Measurements from ENCODE around the gene EXD1.

EXD1 gene, protein sequence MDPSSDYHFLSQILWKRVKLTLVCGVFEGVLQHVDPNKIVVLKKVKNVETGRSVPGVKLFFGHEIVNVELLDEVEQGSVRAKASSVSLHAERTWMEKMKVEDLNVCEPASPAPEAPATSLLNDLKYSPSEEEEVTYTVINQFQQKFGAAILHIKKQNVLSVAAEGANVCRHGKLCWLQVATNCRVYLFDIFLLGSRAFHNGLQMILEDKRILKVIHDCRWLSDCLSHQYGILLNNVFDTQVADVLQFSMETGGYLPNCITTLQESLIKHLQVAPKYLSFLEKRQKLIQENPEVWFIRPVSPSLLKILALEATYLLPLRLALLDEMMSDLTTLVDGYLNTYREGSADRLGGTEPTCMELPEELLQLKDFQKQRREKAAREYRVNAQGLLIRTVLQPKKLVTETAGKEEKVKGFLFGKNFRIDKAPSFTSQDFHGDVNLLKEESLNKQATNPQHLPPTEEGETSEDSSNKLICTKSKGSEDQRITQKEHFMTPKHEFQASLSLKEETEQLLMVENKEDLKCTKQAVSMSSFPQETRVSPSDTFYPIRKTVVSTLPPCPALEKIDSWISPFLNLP

DNA sequence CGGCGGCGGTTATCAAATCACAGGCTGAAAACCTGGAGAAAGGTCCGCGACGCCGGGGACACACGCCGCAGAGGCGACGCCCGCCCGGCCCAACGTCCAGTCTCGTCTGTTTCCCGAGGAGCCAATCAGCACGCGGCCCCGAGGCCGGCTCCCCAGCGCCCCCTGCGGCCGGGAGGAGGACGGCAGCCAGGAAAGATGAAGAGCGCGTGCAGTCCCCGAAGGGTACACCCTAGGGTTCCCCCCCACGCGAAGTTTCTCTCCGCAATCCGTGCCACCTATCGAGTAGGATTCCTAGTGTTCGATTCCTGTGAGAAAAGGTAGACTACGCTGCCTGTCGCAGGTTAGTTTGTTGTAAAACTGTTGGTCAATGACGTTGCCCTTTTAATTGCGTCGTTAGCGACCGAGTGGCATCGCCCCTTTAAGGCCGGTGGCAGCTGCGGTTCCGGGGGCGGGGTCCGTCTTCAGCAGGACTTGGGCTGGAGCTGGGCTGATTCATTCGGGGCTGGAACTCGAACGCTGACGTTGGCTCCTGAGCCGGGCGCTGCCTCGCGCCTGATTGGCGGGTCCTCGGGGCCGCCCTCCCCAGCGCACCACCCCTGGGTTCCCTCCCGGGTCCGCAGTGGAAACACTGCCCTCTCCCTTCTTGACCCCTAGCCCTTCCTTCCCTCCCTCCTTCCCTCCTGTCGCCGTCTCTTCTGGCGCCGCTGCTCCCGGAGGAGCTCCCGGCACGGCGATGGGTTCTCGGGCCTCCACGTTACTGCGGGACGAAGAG lies at the start of gene EXD1, which contains the start of gene CHP1:
TSS of gene EXD1 (minus strand) at position 108 of the 772 bp plus-strand sequence. CDS start 4,182 bp downstream, outside the sequence.
TSS of gene CHP1 (plus strand) at position 619 of the 772 bp plus-strand sequence. CDS start at position 734, 115 bp downstream.
- intact Hi-C loops (cut with DNase I; ENCODE audit: low total_unique reads) = loop anchor here (2.0 to 5.0 kb wide), 2 partner anchors 54 to 186 kb away; partner anchors contain the start of gene RTF1
- H3K27ac ChIP-seq = peak within 1 kb of the TSS; percentile 85 to 92
- peak within 1 kb of the TSS; percentile 74 to 81 for H3K4me3 ChIP-seq
- no peaks in the 10 kb centered on the region for H3K27me3 ChIP-seq
- peak; percentile 97 to 99 for DNase-seq
- peaks cover 0 to 23% (median 8%) of the 10 kb centered on the region in 4 donors for H3K4me1 ChIP-seq
- no peaks in the 10 kb centered on the region for H3K36me3 ChIP-seq
- TF ChIP-seq, protein P1, sequence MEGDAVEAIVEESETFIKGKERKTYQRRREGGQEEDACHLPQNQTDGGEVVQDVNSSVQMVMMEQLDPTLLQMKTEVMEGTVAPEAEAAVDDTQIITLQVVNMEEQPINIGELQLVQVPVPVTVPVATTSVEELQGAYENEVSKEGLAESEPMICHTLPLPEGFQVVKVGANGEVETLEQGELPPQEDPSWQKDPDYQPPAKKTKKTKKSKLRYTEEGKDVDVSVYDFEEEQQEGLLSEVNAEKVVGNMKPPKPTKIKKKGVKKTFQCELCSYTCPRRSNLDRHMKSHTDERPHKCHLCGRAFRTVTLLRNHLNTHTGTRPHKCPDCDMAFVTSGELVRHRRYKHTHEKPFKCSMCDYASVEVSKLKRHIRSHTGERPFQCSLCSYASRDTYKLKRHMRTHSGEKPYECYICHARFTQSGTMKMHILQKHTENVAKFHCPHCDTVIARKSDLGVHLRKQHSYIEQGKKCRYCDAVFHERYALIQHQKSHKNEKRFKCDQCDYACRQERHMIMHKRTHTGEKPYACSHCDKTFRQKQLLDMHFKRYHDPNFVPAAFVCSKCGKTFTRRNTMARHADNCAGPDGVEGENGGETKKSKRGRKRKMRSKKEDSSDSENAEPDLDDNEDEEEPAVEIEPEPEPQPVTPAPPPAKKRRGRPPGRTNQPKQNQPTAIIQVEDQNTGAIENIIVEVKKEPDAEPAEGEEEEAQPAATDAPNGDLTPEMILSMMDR (IDR thresholded peaks at IDR 0.05) = peak; percentile 92 to 95
- H3K9me3 ChIP-seq = no peaks in the 10 kb centered on the region

DNA sequence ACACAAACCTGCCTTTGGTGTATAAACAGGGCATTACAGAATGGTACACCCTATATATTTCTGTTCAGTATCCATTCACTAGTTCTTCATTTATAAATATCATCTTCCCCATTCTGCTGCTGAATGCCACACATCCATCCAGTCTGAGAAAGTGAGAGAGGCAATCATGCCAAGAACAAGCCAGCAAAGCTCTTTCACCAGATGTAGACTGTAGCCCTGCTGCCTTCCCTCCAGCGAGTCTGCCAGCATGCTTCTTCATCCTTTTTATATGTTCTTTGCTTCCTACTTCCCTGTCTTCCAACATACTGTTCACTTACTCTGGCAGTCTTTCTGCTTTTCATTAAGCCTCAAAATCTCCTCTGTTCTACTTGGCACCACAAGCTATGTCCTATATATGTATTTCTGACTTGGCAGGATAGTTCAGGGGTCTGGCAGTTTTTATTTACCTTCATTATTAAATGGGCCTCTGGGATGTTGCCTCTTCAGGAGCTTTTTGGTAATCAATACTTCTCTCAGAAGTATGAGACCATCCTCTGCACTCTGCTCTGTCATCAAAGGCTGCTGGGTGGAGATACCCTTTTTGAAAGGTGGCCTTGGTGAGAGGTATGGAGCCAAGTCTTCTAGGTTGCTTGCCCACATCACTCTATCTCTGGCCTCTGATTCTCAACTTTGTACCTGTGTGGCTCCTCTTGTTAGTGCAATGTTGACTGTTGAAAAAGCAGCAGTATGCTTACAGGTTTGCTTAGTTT lies 49.2 kb upstream of the EXD1 start:
- TF ChIP-seq, protein P1 (IDR thresholded peaks at IDR 0.05) = no peak
- Histone ChIP-seq H3K27me3 (no peaks in the 10 kb centered on the region), H3K4me1 (peaks cover 0 to 5% (median 2%) of the 10 kb centered on the region in 4 donors), H3K27ac (no peak overlapping the region), H3K36me3 (peaks cover 0 to 40% (median 8%) of the 10 kb centered on the region in 3 donors), H3K4me3 (no peak overlapping the region), H3K9me3 (no peaks in the 10 kb centered on the region)
- no peak for DNase-seq
- intact Hi-C loops (cut with DNase I; ENCODE audit: low total_unique reads) = no loop called here

DNA sequence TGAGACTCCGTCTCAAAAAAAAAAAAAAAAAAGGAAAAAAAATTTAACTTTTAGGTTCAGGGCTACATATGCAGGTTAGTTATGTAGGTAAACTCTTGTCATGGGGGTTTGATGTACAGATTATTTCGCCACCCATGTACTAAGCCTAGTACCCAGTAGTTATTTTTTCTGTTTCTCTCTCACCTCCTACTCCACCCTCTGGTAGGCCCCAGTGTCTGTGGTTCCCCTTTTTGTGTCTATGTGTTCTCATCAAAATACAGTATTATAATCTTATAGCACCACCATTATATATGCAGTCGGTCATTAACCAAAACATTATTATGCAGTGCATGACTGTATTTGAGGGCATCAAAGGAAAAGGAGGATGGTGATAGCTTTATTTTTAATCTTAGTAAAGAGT lies 47.8 kb upstream of the EXD1 start:
- no peaks in the 10 kb centered on the region for H3K27me3 ChIP-seq
- intact Hi-C loops (cut with DNase I; ENCODE audit: low total_unique reads) = no loop called here
- H3K9me3 ChIP-seq = no peaks in the 10 kb centered on the region
- peaks cover 8 to 53% (median 10%) of the 10 kb centered on the region in 3 donors for H3K36me3 ChIP-seq
- no peak overlapping the region for H3K27ac ChIP-seq
- no peak overlapping the region for H3K4me3 ChIP-seq
- no peak for DNase-seq
- H3K4me1 ChIP-seq = peaks cover 0 to 4% (median 0%) of the 10 kb centered on the region in 4 donors
- TF ChIP-seq, protein P1 (IDR thresholded peaks at IDR 0.05) = no peak

DNA sequence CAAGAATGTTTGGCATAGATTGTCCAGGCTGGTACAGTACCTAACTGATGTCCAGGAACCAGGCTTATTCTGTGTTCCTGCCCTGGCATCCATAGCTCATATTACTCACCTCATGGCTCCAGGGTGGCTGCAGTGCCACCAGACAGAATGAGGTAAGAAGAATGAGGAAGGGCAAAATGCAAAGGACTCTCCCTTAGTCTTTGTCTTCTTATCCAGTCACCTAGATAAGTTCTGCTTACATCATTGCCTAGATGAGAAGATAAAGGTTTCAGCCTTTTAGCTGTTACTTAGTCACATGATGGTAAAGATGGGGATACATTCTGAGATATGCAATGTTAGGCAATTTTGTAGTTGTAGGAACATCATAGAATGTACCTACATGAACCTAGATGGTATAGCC lies 46.3 kb upstream of the EXD1 start:
- intact Hi-C loops (cut with DNase I; ENCODE audit: low total_unique reads) = no loop called here
- no peak for DNase-seq
- TF ChIP-seq, protein P1 (IDR thresholded peaks at IDR 0.05) = no peak
- Histone ChIP-seq H3K27me3 (no peaks in the 10 kb centered on the region), H3K36me3 (peaks cover 8 to 68% (median 18%) of the 10 kb centered on the region in 3 donors), H3K4me1 (no peaks in the 10 kb centered on the region), H3K27ac (no peak overlapping the region), H3K9me3 (no peaks in the 10 kb centered on the region), H3K4me3 (no peak overlapping the region)

DNA sequence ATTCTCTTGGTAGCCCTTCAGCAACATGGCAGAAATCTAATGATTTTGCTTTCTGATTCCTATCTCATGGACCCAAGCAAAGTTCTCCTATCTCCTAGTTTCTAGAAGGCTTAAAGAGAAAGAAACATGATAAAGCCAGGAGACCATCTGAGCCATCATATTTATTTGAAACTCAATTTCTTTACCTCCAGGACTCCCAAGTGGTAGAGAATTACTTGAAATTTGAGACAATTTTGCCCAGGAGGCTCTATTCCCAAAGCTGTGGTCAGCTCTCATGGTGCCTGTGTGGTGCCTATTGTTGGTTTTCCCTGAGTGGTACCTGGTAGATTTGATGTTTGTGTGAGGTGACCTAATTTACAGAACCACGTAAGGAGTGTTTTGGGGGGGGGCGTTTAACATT lies 39.3 kb upstream of the EXD1 start:
- Histone ChIP-seq H3K4me1 (no peaks in the 10 kb centered on the region), H3K36me3 (peaks cover 18 to 77% (median 39%) of the 10 kb centered on the region in 3 donors), H3K9me3 (no peaks in the 10 kb centered on the region), H3K27me3 (no peaks in the 10 kb centered on the region), H3K27ac (no peak overlapping the region), H3K4me3 (no peak overlapping the region)
- TF ChIP-seq, protein P1 (IDR thresholded peaks at IDR 0.05) = no peak
- intact Hi-C loops (cut with DNase I; ENCODE audit: low total_unique reads) = no loop called here
- no peak for DNase-seq
